Spleen (tissue), 7 donors: ENCODE measurements around the gene LACTBL1.

Experiments
- CTCF ChIP-seq, 11 experiments: fragments of 200-600 bp in 7 of 11; fragments of 450-650 bp in 4 of 11; sonication (generic) in 4 of 11; IDR thresholded peaks in 8 of 11; conservative IDR thresholded peaks in 3 of 11; 1 replicate in 7 of 11; 2 replicates in 4 of 11; pipeline versions ENCODE4 v1.4.0 to v1.8.0; 2016 to 2021; ENCODE audit warnings: antibody characterized with exemption in 11 of 11, inconsistent platforms in 4 of 11, mild to moderate bottlenecking in 1 of 11
- POLR2A ChIP-seq, 3 donors: fragments of 450-650 bp; IDR thresholded peaks; one replicate each; pipeline ENCODE4 v1.5.1; 2017; ENCODE audit warnings: antibody characterized with exemption in 3 of 3, mild to moderate bottlenecking in 1 of 3
- donor health status: DM: no; HTN: no; CAD: no; lungs with moderate emphysema.
- donor health status: DM: no; HTN: no; CAD: no.
- donor health status: DM: no; HTN: no; CAD: no.

GRCh38 chr1:22917989-22918388, 54.7 kb downstream of the LACTBL1 start:
- TF ChIP-seq CTCF (IDR thresholded peaks at IDR 0.05 in 8 of 11, conservative IDR thresholded peaks at IDR 0.05 in 3 of 11): no peak
- TF ChIP-seq POLR2A (IDR thresholded peaks at IDR 0.05): no peak
